Activated CD4-positive, alpha-beta T cell treated with anti-CD3 and anti-CD28 coated beads, Interleukin-2, amount 50 U/mL, for 4 hours (primary cell): ENCODE measurements around the gene DIPK1B.

Experiments
- DNase-seq, 2 experiments: peaks; one replicate each; pipeline ENCODE4 v3.0.0-alpha.2; 2020

DIPK1B gene

DNA sequence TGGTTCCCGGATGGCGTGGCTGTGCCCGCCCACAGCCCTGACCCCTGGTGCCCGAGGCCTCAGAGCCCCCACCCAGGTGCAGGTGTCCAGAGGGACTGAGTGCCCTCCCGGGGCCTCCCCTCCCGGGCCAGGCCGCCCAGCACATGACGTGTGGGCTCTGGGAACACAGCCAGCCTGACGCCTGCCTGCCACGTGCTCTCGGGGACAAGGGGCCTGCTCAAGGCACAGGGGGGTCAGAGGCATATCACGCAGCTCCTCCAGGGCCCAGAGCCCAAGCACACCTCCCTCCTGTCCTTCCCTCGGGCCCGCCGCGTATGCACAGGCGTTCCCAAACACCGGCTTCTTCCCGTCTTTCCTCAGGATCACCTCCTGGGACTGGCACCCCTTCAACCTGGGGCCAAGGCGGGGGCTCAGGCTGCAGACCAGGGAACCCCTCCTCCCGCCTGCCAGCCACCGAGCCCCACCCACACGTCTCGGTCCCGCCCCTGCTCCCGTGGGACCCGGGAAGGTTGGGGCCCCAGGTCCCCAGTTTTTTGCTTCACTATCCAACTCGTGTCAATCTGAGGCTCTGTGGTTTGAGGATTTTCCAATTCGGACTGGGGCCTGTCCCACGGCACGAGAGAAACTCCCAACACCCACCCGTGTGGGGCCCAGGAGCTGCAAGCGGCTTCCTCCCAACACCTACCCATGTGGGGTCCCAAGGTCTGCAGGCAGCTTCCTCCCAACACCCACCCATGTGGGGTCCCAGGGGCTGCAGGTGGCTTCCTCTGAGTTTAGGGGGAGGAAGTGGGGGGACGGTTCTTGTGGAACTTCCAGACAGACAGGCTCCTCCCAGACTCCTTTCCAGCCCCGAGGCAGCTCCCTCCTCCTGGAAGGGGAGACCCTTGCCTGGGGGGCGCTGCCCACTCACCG lies 28.9 kb downstream of the DIPK1B start:
- DNase-seq, result no peak

GRCh38 chr9:136741883-136742571 lies 29.7 kb downstream of the DIPK1B start:
- DNase-seq, result peak; percentile 24 to 34

GRCh38 chr9:136742591-136743391 lies 30.4 kb downstream of the DIPK1B start, which contains the start of gene LCN10:
Gene LCN10, minus strand, starts transcription at chr9:136742940. Its CDS starts 37 bp downstream, at chr9:136742903.
- no peak for DNase-seq

DNA sequence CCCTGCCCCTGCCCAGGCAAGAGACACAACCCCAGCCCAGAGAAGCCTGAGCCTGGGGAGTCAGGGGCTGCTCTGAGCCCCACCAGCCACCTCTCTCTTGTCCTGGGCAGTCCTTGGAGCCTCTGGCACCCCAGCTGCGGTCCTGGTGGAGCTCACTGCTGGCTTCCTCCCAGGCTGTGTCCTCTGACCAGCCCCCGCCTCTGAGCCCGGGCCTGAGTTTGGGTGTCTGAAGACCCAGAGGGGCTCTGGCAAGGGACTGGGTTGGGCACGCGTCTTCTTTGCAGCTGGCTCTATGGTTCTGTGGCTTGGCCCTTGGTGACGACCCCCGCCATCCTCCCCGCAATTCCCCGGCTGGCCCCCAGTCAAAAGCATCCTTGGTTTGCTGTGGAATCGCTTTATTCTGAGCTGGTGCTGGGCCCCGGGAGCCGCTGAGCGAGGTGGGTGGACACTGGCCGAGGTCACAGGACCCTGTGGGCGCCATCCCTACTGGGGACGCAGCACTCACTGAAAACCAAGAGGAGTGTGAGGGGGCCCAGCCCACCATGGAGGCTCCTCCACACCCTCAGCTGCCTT lies 31.4 kb downstream of the DIPK1B start:
- DNase-seq, result no peak

GRCh38 chr9:136744773-136745172 lies 32.4 kb downstream of the DIPK1B start:
- no peak for DNase-seq

- no peak for DNase-seq
Observed at GRCh38 chr9:136745389-136746154, 33.2 kb downstream of the DIPK1B start.

DNA sequence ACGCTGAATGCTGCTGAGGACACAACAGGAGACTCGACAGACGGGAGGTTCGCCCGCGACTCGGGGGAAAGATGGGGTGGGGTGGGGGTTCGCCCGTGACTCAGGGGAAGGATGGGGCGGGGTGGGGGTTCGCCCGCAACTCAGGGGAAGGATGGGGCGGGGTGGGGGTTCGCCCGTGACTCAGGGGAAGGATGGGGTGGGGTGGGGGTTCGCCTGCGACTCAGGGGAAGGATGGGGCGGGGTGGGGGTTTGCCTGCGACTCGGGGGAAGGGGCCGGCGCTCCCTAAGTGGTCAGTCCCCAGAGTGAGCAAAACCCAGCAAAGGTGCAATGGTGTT lies 33.8 kb downstream of the DIPK1B start:
- DNase-seq, result no peak

GRCh38 chr9:136746621-136747020 lies 34.2 kb downstream of the DIPK1B start:
- no peak for DNase-seq

DNA sequence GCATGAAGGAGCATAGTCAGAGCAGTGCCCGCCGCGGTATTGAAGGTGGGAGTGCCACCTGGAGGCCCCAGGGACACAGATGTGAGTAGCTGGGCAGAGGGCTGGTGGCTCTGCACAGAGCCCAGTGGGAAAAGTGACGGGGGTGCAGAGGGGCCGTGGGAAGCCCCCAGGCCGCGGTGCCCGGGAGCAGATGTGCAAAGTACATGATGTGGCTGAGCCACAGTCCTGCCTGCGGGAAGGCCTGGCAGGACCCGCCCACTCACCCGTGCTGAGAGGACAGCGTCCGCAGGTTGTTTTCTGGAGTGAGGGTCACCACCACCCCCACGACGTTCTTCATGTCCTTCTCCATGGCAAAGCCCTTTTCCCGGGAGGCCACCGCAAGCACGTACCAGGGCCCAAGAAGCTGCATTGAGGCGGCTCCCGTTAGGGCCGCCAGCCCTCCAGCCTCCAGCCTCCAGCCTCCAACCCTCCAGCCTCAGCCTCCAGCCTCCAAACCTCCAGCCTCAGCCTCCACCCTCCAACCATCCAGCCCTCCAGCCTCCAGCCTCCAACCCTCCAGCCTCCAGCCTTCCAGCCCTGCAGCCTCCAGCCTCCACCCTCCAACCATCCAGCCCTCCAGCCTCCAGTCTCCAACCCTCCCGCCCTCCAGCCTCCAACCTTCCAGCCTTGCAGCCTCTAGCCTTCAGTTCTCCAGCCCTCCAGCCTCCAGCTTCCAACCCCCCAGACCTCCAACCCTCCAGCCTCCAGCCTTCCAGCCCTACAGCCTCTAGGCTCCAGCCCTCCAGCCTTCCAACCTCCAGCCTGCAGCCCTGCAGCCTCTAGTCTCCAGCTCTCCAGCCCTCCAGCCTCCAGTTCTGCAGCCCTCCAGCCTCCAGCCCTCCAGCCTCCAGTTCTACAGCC lies 35.0 kb downstream of the DIPK1B start:
- no peak for DNase-seq

DNA sequence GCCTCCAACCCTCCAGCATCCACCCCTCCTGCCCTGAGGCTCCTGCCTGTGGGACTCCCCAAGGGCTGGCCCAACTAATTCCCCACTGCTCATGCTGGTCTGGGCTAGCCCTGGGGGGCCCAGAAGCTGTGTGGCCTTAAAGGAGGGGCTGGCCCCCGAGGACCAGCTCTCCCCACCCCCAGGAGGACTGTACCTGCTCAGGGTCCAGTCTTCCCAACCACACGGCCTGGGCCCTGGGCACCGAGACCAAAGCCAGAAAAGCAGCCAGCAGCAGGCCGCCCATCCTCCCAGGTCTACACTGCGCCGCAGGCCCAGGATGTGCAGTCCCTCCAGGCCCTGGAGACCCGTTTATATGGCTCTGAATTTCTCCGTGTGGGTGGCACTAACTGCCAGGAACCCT lies 35.8 kb downstream of the DIPK1B start, which contains the start of gene LCN6:
Gene LCN6 (minus strand): TSS at position 325 of the 400 bp plus-strand sequence. CDS start 42 bp downstream, at position 283.
- no peak for DNase-seq

DNA sequence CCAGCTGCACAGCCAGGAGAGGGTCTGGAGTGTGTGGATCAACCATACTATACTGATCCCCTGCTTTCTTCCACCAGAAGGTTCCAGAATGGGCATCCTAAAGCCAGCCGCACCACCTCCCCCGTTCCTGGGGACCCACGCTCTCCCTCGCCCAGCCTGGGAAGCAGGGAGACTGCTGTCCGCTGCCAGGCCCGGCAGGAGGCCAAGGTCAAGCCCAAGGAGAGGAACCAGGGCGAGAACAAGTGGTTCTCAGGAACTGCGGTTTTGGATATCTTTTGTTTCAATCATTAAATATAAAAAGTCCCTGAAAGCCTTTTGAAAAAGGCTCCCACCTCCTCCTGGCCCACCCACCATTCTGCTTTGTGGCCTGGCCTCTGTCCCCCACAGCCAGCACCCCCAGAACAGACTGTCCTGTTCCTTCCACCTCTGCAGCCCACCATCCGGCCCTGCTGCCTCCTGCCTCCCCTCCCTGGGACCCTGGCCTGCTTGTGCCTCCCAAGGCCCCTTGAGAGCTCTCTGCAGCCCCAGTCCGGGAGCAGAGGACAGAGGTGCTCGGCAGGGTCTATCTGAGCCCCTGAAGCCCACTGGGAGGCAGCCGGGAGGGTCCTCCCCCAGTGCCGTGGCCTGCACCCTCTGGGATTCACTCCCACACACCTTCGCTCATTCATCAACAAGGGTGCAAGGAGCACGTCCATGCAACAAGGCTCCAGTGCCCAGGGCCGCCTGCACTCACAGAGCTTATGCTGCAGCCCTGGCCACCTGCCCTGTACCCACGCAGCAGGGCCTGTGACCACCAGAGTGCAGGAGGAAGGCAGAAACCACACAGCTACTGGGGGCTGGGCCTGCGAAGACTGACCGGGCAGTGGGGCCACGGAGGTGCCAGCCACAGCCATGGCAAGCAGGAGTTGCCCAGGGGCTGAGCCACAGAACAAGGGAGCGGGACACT lies 36.6 kb downstream of the DIPK1B start:
- no peak for DNase-seq

DNA sequence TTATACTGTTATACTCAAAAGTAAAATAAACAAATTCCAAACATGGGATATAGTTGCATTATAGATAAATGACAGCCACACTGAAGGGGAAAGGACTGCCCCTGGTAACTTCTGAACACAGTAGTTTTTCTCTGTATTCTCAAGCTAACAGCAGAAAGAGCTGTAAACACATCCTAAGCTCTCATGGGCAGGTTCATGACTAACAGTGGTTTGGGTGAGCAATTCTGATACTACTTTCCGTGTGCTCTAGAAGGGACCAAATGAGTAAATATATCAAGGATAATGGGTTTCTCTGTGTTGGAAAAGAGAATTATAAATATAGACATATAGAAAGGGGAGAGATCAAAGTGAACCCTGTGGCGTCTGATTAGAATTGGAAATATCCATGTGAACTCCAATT lies 38.2 kb downstream of the DIPK1B start:
- DNase-seq, result no peak

GRCh38 chr9:136751244-136751643 lies 38.9 kb downstream of the DIPK1B start:
- no peak for DNase-seq

- DNase-seq, result no peak
Observed at GRCh38 chr9:136751814-136752213, 39.4 kb downstream of the DIPK1B start.

- no peak for DNase-seq
Observed at GRCh38 chr9:136753371-136754058, 41.1 kb downstream of the DIPK1B start.

GRCh38 chr9:136754059-136754572 lies 41.7 kb downstream of the DIPK1B start:
- DNase-seq, result no peak

- no peak for DNase-seq
Observed at GRCh38 chr9:136754626-136755301, 42.4 kb downstream of the DIPK1B start.
